GDM1 (cell line): Measurements from ENCODE around the gene LMBRD2.

Source experiments
- DNase-seq: peaks from one replicate; lab custom pipeline; 2025; lab: John Stamatoyannopoulos, UW

The LMBRD2 gene

GRCh38 chr5:36105819-36106218, 45.9 kb downstream of the LMBRD2 start:
- no peak for DNase-seq

GRCh38 chr5:36099748-36100147, 51.9 kb downstream of the LMBRD2 start:
- DNase-seq = no peak

GRCh38 chr5:36096486-36096885, 55.2 kb downstream of the LMBRD2 start:
- no peak for DNase-seq

- peak; percentile 10 for DNase-seq
These were observed 61.7 kb downstream of the LMBRD2 start for GRCh38 chr5:36089989-36090388.

GRCh38 chr5:36079200-36079781, 72.4 kb downstream of the LMBRD2 start:
- DNase-seq = peak; percentile 43

- DNase-seq = no peak
These were observed 73.3 kb downstream of the LMBRD2 start for GRCh38 chr5:36078430-36078829.

- peak; percentile 18 for DNase-seq
These were observed 78.0 kb downstream of the LMBRD2 start for GRCh38 chr5:36073595-36074216.

GRCh38 chr5:36070687-36071571, 80.8 kb downstream of the LMBRD2 start:
- no peak for DNase-seq

- DNase-seq = no peak
These were observed 82.9 kb downstream of the LMBRD2 start for GRCh38 chr5:36068751-36069281.

GRCh38 chr5:36066540-36067210, 85.0 kb downstream of the LMBRD2 start, which contains the start of gene UGT3A2:
Gene UGT3A2, minus strand, starts transcription at chr5:36066882. Its CDS starts 93 bp downstream, at chr5:36066789.
- DNase-seq = no peak

GRCh38 chr5:36066001-36066539, 85.6 kb downstream of the LMBRD2 start:
- no peak for DNase-seq

- DNase-seq = no peak
These were observed 91.2 kb downstream of the LMBRD2 start for GRCh38 chr5:36060420-36060887.

GRCh38 chr5:36059571-36060419, 91.9 kb downstream of the LMBRD2 start:
- DNase-seq = no peak

- DNase-seq = no peak
These were observed 92.9 kb downstream of the LMBRD2 start for GRCh38 chr5:36058776-36059175.

GRCh38 chr5:36057386-36057785, 94.3 kb downstream of the LMBRD2 start:
- no peak for DNase-seq

- DNase-seq = no peak
These were observed 95.3 kb downstream of the LMBRD2 start for GRCh38 chr5:36056422-36056821.

GRCh38 chr5:36055984-36056383, 95.7 kb downstream of the LMBRD2 start:
- no peak for DNase-seq

- no peak for DNase-seq
These were observed 97.0 kb downstream of the LMBRD2 start for GRCh38 chr5:36054647-36055046.

- DNase-seq = no peak
These were observed 99.1 kb downstream of the LMBRD2 start for GRCh38 chr5:36052538-36052937.

- no peak for DNase-seq
These were observed 101.7 kb downstream of the LMBRD2 start for GRCh38 chr5:36049949-36050348.
